ENCODE results near the gene FOXO3B.
A peak's percentile ranks its signal among the peaks of the same experiment; 100 is the strongest.
"Not testable (repeated sequence)": the region's sequence is repeated elsewhere in the genome, so short reads cannot be mapped to it uniquely, and the experiment has no call there.

The FOXO3B gene

DNA sequence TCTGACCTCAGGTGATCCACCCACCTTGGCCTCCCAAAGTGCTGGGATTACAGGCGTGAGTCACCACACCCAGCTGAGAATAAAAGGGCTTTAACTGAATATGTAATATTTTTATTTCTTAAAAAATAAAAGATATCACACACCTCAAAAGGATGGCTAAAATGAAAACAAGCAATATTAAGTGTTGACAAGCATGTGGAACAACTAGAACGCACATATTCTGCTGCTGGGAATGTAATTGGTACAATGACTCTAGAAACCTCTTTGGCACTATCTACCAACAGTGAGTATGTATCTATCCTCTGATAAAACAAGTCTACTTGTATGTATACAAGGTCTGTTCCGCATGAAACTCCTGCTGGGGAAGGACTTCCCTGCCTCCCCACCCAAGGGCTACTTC lies 5.2 kb downstream of the FOXO3B start:
- DNase-seq; ATAC-seq (replicated peaks); H3K4me3 Mint-ChIP-seq; H3K27ac Mint-ChIP-seq; H3K4me1 Mint-ChIP-seq; H3K27me3 Mint-ChIP-seq; H3K9me3 Mint-ChIP-seq: not testable (repeated sequence)
- H3K36me3 Mint-ChIP-seq: peaks cover 10 to 31% of the 10 kb centered on the region in 2 donors

DNA sequence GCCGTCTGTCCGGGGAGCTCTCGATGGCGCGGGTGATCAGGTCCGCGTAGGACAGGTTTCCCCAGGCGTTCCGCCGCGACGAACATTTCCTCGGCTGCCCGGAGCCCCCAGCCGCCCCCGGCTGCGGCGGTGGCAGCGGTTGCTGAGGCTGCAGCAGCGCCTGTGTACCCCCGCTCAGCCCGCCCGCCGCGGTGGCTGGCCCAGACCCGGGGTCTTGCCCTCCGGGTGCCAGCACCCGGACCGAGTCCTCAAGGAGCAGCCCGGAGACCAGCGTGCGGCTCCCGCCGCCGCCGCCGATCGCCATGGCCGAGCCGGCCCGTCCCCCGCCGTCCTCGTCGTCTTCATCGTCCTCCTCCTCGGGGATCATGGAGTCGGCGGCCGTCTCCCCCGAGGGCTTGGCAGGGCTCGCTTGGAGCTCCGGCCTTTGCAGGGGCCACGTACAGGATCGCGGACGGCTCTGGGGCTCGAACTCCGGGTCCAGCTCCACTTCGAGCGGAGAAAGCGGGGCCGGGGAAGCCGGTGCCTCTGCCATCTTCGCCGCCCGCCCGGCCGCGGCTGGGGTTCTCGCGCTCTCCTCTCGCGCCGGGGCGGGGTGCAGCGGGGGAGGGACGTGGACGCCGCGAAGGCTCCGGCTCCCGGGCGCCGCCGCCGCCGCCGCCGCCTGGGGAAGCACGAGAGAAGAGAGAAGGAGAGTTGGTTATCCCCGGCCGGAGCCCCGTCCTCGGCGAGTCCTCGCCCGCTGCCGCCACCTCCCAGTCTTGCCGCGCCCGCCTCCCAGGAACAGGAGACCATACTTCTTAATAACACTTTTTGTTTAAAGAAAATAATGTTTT lies 9.5 kb downstream of the FOXO3B start:
- not testable (repeated sequence) for H3K4me3 Mint-ChIP-seq; ATAC-seq (replicated peaks); DNase-seq; H3K27me3 Mint-ChIP-seq; H3K4me1 Mint-ChIP-seq; H3K27ac Mint-ChIP-seq
- Mint-ChIP-seq H3K36me3 (peaks cover 38 to 54% of the 10 kb centered on the region in 2 donors), H3K9me3 (peaks cover 7 to 10% of the 10 kb centered on the region in 2 donors)

DNA sequence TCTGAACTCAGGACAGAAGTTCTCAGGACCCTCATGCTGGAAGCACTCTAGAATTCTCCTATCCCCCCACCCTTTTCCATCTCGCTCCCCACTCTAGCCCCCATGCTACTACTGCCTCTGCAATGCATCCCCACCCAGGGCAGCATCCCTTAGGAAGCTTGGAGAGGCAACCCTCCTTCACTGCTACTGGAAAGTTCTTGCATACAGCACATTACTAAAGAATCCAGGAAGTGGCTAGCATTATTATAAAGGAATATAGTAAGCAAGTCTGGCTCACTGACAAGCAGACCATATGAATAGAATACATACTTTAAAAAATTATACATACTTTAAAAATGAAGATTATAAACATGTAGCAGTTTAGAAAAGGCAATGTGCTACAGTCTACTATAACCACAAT lies 13.5 kb downstream of the FOXO3B start:
- ATAC-seq (replicated peaks); H3K4me3 Mint-ChIP-seq; H3K27me3 Mint-ChIP-seq; DNase-seq; H3K4me1 Mint-ChIP-seq: not testable (repeated sequence)
- H3K27ac Mint-ChIP-seq: peak overlapping the region; percentile 59
- peaks cover 8 to 11% of the 10 kb centered on the region in 2 donors for H3K9me3 Mint-ChIP-seq
- peaks cover 33 to 47% of the 10 kb centered on the region in 2 donors for H3K36me3 Mint-ChIP-seq

DNA sequence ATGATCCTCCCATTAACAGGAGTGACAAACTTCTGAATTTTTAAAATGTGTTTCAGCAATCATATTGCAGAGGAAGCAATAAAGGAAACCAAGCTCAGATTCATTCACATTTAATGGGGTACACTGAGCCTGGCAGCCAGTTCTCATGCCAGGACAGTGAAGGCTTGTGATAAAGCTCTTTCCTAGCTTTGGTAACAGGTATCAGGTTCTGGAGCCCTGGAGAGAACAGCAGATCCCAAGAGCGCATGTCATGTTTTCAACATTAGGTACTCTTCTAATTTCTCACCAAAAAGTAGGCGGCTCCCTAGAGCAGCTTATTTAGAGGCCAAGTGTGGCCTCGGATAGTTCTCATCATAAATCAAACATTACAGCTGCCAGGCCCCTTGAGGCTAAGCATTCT lies 14.6 kb downstream of the FOXO3B start:
- H3K27ac Mint-ChIP-seq; H3K27me3 Mint-ChIP-seq; ATAC-seq (replicated peaks); DNase-seq; H3K4me3 Mint-ChIP-seq; H3K4me1 Mint-ChIP-seq: not testable (repeated sequence)
- Mint-ChIP-seq H3K36me3 (peaks cover 39 to 49% of the 10 kb centered on the region in 2 donors), H3K9me3 (peaks cover 15 to 18% of the 10 kb centered on the region in 2 donors)

DNA sequence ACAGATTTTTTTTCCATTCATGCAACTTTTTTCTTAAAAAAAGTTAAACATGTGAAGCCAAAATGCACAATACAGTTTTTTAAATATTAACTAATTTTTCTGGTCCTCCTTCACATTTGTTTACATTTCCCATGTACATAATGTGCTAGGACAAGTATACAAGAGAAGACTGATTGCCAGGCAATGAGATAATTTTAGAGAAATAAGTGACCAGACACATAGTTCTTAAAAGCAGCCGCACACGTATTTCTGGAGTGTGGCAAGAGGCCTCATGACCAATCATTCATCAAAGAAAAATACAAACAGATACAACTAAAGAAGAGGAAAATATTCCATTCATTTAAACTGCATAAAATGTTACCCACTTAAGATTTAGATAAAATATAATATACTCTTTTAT lies 15.8 kb downstream of the FOXO3B start:
- H3K27me3 Mint-ChIP-seq; ATAC-seq (replicated peaks); H3K27ac Mint-ChIP-seq; DNase-seq; H3K4me1 Mint-ChIP-seq; H3K4me3 Mint-ChIP-seq: not testable (repeated sequence)
- peaks cover 15 to 18% of the 10 kb centered on the region in 2 donors for H3K9me3 Mint-ChIP-seq
- H3K36me3 Mint-ChIP-seq: peaks cover 36 to 44% of the 10 kb centered on the region in 2 donors

DNA sequence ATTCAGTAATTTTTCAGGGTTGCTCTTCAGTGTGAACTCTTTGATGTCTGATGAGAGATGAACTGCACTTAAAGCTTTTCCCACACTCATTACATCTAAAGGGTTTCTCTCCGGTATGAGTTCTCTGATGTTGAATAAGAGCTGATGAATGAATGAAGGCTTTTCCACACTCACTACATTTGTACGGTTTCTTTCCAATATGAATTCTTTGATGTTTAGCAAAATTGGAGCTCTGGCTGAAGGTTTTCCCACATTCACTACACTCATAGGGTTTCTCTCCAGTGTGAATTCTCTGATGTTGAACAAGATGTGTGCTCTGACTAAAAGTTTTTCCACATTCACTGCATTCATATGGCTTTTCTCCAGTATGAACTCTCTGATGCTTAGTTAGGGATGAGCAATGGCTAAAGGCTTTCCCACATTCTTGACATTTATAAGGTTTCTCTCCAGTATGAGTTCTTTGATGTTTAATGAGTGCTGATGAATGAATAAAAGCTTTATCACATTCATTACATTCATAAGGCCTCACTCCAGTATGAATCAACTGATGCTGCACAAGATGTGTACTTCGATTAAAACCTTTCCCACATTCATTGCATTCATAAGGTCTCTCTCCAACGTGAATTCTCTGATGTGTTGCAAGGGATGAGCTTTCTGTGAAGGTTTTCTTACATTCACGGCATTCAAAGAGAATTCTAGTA lies 20.0 kb downstream of the FOXO3B start:
- H3K4me3 Mint-ChIP-seq; ATAC-seq (replicated peaks); H3K4me1 Mint-ChIP-seq; DNase-seq; H3K27me3 Mint-ChIP-seq; H3K27ac Mint-ChIP-seq: not testable (repeated sequence)
- Mint-ChIP-seq H3K9me3 (peaks cover 8 to 11% of the 10 kb centered on the region in 2 donors), H3K36me3 (peaks cover 10 to 11% of the 10 kb centered on the region in 2 donors)

DNA sequence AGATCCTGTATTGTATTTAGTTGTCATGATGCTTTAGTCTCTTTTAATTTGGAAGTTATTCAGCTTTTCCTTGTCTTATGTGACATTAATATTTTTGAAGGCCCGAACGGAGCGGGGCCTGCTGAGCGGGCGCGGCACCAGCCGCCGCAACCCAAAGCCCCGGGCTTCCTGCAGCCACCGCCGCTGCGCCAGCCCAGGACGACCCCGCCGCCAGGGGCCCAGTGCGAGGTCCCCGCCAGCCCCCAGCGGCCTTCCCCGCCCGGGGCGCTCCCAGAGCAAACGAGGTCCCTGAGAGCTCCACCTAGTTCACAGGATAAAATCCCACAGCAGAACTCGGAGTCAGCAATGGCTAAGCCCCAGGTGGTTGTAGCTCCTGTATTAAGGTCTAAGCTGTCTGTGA lies 32.0 kb downstream of the FOXO3B start:
- H3K4me3 Mint-ChIP-seq, H3K9me3 Mint-ChIP-seq, H3K36me3 Mint-ChIP-seq, H3K27ac Mint-ChIP-seq, H3K4me1 Mint-ChIP-seq, DNase-seq: not testable (repeated sequence)
- ATAC-seq (replicated peaks): peak in 1 of 2 donors; percentile 25
- peaks cover 9 to 11% of the 10 kb centered on the region in 2 donors for H3K27me3 Mint-ChIP-seq

DNA sequence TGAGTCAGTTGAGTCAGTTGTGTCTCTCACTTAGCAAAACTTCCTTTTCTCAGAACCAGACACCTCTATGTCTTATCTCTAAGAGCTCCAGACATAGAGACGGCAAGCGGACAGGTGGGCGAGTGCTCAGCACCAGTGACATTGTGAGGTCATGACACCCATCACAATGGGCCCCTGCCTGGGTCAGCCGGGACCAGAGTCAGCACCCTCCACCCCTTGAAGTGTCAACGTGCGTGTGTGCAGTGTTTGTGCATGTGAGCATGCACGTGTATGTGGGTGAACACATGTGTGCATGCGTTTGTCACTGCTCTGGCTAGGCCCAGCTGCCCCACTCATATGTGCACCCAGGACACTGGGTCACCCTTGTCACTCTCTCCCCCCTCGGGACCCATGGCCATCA lies 37.8 kb downstream of the FOXO3B start, which contains the start of gene TBC1D28:
Gene TBC1D28, minus strand, starts transcription at position 101 of the 400 bp plus-strand sequence. CDS start 3,039 bp downstream, outside the sequence.
- H3K9me3 Mint-ChIP-seq; H3K36me3 Mint-ChIP-seq; DNase-seq; H3K4me1 Mint-ChIP-seq; ATAC-seq (replicated peaks); H3K27me3 Mint-ChIP-seq; H3K27ac Mint-ChIP-seq; H3K4me3 Mint-ChIP-seq: not testable (repeated sequence)

DNA sequence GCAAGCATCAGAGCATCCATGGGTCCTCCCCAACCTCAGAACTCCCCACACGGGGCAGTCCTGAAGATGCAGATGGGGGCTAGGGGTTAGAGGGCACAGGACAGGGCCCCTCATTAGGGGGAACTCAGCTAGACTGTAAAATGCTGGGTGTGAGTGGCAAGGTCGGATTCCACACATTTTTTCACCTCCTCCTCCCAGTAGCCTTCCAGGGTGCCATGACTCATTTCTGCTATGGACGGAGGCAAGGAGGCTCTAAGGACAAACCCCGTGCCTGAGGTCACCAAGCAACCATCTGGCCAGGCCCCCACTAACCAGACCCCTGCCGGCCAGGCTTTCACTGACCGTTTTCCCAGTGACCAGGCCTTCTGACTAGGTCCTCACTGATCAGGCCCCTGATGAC lies 39.0 kb downstream of the FOXO3B start:
- not testable (repeated sequence) for H3K4me3 Mint-ChIP-seq; H3K4me1 Mint-ChIP-seq; H3K36me3 Mint-ChIP-seq; H3K9me3 Mint-ChIP-seq; ATAC-seq (replicated peaks); H3K27ac Mint-ChIP-seq; DNase-seq; H3K27me3 Mint-ChIP-seq

DNA sequence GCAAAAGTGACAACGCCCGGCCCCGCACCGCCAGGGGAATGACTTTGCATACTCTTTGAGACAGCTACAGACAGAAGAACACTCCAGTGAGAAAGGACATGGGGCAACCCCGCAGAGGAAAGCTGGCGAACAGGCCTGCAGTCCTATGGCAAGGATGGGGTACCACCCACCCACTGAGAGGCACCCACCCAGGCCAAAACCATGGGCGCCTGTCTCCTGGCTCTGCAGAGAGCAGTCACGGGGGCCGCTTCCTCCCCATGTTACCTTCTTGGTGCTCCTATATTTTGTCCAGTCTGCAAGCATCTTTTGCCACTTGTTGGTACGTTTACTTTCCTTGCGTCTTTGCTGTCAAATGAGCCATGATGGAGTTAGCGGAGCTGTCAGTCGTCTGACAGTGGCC lies 43.8 kb downstream of the FOXO3B start:
- H3K27ac Mint-ChIP-seq; H3K4me1 Mint-ChIP-seq; H3K36me3 Mint-ChIP-seq; H3K4me3 Mint-ChIP-seq; DNase-seq; H3K9me3 Mint-ChIP-seq; ATAC-seq (replicated peaks): not testable (repeated sequence)
- H3K27me3 Mint-ChIP-seq: peaks cover 20 to 22% of the 10 kb centered on the region in 2 donors

DNA sequence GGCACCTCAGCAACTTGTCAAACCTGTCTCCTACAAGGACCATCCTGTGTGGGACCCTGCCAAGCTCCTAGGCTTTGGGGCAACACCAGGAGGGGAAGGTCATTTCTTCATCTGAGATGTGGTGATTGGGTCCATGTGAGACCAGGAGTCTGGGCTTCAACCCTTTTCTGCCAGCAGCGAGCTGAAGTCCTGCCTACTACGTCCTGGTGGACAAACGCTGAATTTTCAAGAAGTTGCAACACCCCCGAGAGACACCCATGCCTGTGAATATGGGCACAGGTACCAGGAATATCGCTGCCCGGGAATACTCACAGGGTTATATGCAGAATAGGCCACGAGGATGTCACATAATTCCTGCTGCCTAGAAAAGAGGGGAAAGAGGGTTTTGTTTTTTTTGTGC lies 45.9 kb downstream of the FOXO3B start:
- not testable (repeated sequence) for H3K4me3 Mint-ChIP-seq; H3K36me3 Mint-ChIP-seq; H3K27ac Mint-ChIP-seq; ATAC-seq (replicated peaks); DNase-seq; H3K4me1 Mint-ChIP-seq; H3K9me3 Mint-ChIP-seq
- peaks cover 17 to 22% of the 10 kb centered on the region in 2 donors for H3K27me3 Mint-ChIP-seq

DNA sequence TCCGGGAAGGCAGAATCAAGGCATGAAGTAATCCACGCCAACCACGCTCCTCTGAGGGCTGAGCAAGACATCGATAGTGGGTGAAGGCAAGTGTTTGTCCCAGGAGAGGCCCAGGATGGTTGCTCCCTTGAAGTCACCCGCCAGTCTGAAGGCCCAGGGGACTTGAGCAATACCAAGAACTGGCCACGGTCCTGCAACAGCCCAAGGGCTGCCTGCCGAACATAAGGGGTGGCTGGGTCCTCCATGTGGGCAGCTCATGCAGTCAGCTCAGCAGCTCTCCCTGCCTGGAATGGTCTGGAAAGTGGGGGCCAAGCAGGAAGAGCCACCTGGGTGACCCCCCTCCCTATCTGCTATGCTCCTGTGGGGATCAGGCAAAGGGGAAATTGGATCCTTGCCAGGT lies 46.3 kb downstream of the FOXO3B start:
- H3K9me3 Mint-ChIP-seq, H3K4me1 Mint-ChIP-seq, DNase-seq, H3K36me3 Mint-ChIP-seq, H3K27ac Mint-ChIP-seq, H3K4me3 Mint-ChIP-seq: not testable (repeated sequence)
- H3K27me3 Mint-ChIP-seq: peaks cover 15 to 22% of the 10 kb centered on the region in 2 donors
- ATAC-seq (replicated peaks): peak in 1 of 2 donors; percentile 27

DNA sequence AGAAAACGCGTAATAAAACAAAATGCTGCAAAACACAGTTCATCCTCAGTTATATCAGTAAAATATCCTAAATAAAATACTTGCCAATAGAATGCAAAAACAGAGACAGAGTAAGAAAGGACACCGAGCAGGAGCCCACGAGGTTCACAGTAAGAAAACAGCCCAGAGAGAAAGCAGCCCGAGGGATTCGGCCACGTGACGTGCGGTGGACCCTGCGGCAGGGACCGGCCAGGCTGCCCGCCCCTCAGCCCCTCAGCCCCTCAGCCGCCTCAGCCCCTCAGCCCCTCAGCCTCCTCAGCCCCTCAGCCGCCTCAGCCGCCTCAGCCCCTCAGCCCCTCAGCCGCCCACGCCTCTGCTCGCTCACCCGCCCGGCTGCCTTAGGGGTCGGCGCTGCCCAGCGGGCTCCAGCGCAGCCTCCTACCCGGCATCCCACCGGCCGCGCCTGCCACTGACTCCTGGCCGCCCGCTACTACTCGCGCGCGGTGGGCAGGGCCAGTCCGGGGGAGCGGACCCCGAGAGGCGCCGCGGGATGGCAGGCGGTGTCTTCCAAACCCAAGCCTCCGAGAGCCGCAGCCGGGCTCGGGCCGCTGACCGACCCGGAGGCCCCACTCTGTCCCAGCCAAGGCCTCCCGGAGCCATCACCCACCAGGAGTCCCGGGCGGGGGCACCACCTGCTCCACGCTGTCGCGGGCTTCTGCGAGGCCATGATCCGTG lies 47.4 kb downstream of the FOXO3B start:
- DNase-seq, H3K4me1 Mint-ChIP-seq, H3K27ac Mint-ChIP-seq, H3K9me3 Mint-ChIP-seq, H3K36me3 Mint-ChIP-seq: not testable (repeated sequence)
- ATAC-seq (replicated peaks): peak in 1 of 2 donors; percentile 42
- peak overlapping the region; percentile 17 to 52 for H3K4me3 Mint-ChIP-seq
- H3K27me3 Mint-ChIP-seq: peaks cover 15 to 22% of the 10 kb centered on the region in 2 donors

Data from stimulated activated naive B cell treated with anti-CD40 and anti-IgM and Interleukin-4, amounts not matched to agents 10 μg/mL and 1 μg/mL and 100 μg/mL, for 72 hours (primary cell).